Kidney (tissue), 14 donors: Measurements from ENCODE around the gene TSPYL1. TPM values are rescaled to one million over a fixed set of nuclear protein-coding genes. Genes with fewer than 3 reads are reported as not detected.

Experiments
- DNase-seq, 5 donors: peaks; one replicate each; pipeline ENCODE4 v3.0.0-alpha.2; 2013 to 2020
- FAIRE-seq: peaks from 2 replicates; lab custom pipeline; 2012; peaks lifted over from hg19 to GRCh38; lab: Jason Lieb, UNC
- H3K27ac ChIP-seq, 2 donors: one replicate each; pipeline ENCODE4 v1.7.0; 2013; ENCODE audit warnings: low read depth in 2 of 2, low read length in 2 of 2, inconsistent platforms in 1 of 2
- H3K27me3 ChIP-seq: one replicate; pipeline ENCODE4 v1.7.1; 2013; ENCODE audit warnings: low read length, inconsistent platforms; ENCODE audit not compliant: control insufficient read depth, insufficient read depth
- H3K36me3 ChIP-seq, 3 donors: one replicate each; pipeline versions ENCODE4 v1.7.0 to v1.7.1; 2013; ENCODE audit warnings: low read length in 3 of 3, control low read depth in 1 of 3, inconsistent platforms in 1 of 3; ENCODE audit not compliant: insufficient read depth in 3 of 3, control insufficient read depth in 2 of 3
- H3K4me1 ChIP-seq, 3 donors: one replicate each; pipeline versions ENCODE4 v1.7.0 to v1.7.1; 2013; ENCODE audit warnings: low read length in 3 of 3, inconsistent platforms in 1 of 3, low read depth in 1 of 3; ENCODE audit not compliant: control insufficient read depth in 2 of 3, insufficient read depth in 2 of 3
- H3K4me3 ChIP-seq, 3 donors: one replicate each; pipeline versions ENCODE4 v1.7.0 to v1.8.1; 2013; ENCODE audit warnings: low read length in 3 of 3, control low read depth in 1 of 3, inconsistent platforms in 1 of 3
- H3K9ac ChIP-seq, 3 donors: one replicate each; pipeline versions ENCODE4 v1.7.0 to v1.7.1; 2013; ENCODE audit warnings: low read length in 3 of 3, control low read depth in 1 of 3, inconsistent platforms in 1 of 3
- H3K9me3 ChIP-seq, 3 donors: one replicate each; pipeline versions ENCODE4 v1.7.0 to v1.7.1; 2013; ENCODE audit warnings: low read length in 3 of 3, control low read depth in 1 of 3, inconsistent platforms in 1 of 3; ENCODE audit not compliant: control insufficient read depth in 2 of 3, insufficient read depth in 1 of 3
- intact Hi-C: fragments of 100-400 bp; cut with DNase I; formaldehyde crosslinking; loops from one replicate; pipeline ENCODE4 v1.11.1; 2022
- polyA plus RNA-seq: library from polyadenylated mRNA; stranded (reverse); fragments of 350-450 nt; fragmentation: Illumina TruSeq; extraction: RNeasy Lipid Tissue Mini Kit (QIAGEN cat#74804); gene quantifications from one replicate; pipeline ENCODE4 v1.2.3, GENCODE V29; 2014; ENCODE audit warnings: low read depth, low replicate concordance; ENCODE audit not compliant: insufficient read depth
- total RNA-seq: library from RNA; stranded (reverse); fragmentation: NEBNext Ultra II Directional; extraction: Animal tissue kit (Norgen Biotek cat#: 25700); gene quantifications from one replicate; pipeline ENCODE4 v1.2.1, GENCODE V29; 2021
- TF ChIP-seq, protein P1 (sequence below): IDR thresholded peaks from 3 replicates; pipeline ENCODE4 v1.5.1; 2012; ENCODE audit warnings: mild to moderate bottlenecking, moderate library complexity, borderline replicate concordance; ENCODE audit not compliant: insufficient read depth; ENCODE audit errors: extremely low read depth
- donor health status: control.
- donor health status: control.
- donor health status: control.
- donor health status: control.
- donor health status: control.
- donor health status: DM: yes; HTN: yes; CAD: no.
- donor health status: Normal renal cell carcinoma (clear cell type).

The TSPYL1 gene
- total and polyA plus RNA-seq, 2 donors from 2014 or later = 68.7 to 112 TPM

DNA sequence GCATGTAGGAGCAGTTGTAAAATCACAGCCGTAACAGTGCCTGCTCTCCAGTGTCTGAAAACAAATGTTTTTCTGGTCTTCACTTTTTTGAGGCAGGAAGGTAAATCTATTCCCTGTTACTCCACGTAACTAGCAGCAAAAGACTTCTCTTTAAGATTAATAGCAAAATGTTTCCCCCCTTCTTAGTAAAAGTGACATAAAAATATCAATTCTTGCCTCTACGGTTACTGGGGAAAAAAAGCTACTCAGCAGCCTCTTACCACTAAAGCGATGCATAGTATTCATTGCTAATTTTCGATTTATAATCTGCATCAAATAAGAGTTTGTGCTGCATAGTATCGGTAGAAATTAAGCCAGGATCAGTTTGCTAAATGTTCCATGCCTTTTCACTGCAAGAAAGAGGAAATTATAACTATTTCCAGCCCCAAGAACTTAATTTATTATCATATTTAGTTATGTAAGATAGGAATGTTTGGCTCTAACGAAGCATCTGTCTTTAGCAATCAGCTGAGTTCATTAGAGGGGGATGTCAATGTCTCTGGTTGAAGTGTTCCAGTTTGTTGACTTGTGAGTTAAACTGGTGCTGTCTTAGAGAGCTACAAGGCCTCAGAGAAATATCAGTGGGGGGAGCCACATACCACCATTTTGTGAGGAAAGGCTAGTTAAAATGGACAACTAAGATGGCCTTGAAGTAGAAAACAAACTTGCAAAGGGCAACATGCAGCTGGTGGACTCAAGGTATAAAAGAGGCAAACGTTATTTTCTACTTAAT is 617 bp upstream of the TSPYL1 start:
- H3K27ac ChIP-seq = peak overlapping the region; percentile 96 to 100
- intact Hi-C loops = loop anchor here (10.0 kb wide), 1 partner anchor 284 kb away; no protein-coding TSS in a partner anchor
- FAIRE-seq = no peak

DNA sequence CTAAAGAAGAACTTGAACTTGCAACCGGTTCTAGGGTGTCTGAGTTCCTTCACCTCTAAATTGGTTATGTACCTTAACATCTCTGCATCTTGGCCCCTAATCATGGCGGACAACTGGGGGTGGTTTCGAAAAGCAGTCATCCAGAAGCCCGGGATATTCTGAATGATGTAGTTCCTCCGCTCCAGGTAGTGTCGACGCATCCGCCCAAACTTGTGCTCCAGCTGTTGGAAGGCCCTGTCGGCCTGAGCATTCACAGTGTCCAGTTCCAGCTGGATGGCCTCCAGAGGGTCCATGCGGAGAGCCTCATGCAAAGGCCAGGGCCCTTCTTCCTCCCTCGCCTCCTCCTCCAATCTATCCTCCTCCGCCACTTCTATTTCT is 887 bp downstream of the TSPYL1 start:
- TF ChIP-seq, protein P1, sequence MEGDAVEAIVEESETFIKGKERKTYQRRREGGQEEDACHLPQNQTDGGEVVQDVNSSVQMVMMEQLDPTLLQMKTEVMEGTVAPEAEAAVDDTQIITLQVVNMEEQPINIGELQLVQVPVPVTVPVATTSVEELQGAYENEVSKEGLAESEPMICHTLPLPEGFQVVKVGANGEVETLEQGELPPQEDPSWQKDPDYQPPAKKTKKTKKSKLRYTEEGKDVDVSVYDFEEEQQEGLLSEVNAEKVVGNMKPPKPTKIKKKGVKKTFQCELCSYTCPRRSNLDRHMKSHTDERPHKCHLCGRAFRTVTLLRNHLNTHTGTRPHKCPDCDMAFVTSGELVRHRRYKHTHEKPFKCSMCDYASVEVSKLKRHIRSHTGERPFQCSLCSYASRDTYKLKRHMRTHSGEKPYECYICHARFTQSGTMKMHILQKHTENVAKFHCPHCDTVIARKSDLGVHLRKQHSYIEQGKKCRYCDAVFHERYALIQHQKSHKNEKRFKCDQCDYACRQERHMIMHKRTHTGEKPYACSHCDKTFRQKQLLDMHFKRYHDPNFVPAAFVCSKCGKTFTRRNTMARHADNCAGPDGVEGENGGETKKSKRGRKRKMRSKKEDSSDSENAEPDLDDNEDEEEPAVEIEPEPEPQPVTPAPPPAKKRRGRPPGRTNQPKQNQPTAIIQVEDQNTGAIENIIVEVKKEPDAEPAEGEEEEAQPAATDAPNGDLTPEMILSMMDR = no peak
- DNase-seq (peak in 3 of 5 donors; percentile 72 to 81 (median 80)), FAIRE-seq (no peak)
- peak overlapping the region; percentile 96 to 100 for H3K27ac ChIP-seq
- H3K27me3 ChIP-seq = no peaks in the 10 kb centered on the region
- intact Hi-C loops = no loop called here
- peaks cover 0 to 7% (median 2%) of the 10 kb centered on the region in 3 donors for H3K36me3 ChIP-seq
- no peaks in the 10 kb centered on the region for H3K9me3 ChIP-seq
- peak overlapping the region; percentile 69 to 98 (median 84) for H3K4me3 ChIP-seq
- H3K9ac ChIP-seq = peak overlapping the region; percentile 62 to 99 (median 94)
- H3K4me1 ChIP-seq = peaks cover 2 to 23% (median 10%) of the 10 kb centered on the region in 3 donors

More for the DNA sequence above, 617 bp upstream of the TSPYL1 start:
- TF ChIP-seq, protein P1 = no peak
- Histone ChIP-seq H3K27me3 (no peaks in the 10 kb centered on the region), H3K4me3 (peak overlapping the region; percentile 72 to 98 (median 84)), H3K4me1 (peaks cover 2 to 23% (median 10%) of the 10 kb centered on the region in 3 donors), H3K9ac (peak overlapping the region; percentile 59 to 99 (median 92)), H3K36me3 (peaks cover 0 to 7% (median 2%) of the 10 kb centered on the region in 3 donors), H3K9me3 (no peaks in the 10 kb centered on the region)
- DNase-seq = peak in 4 of 5 donors; percentile 39 to 78 (median 61)

DNA sequence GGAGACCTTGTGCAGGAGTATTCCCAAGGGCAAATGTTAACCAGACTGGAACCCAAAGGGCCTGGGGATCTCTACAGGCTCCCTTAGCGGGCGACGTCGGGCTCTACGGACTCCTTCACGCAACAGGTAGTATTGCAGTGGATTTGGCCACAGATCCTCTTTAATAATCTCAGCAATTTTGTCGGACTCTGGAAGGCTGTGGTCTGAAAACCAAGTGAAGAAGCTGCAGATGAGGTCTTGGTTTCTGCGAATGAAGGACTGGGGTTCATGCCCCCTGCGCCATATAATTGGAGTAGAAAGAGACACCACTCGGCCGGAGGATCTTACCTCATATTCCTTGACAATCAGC is 1.3 kb downstream of the TSPYL1 start:
- Histone ChIP-seq H3K9ac (peak overlapping the region; percentile 62 to 99 (median 94)), H3K4me3 (peak overlapping the region; percentile 69 to 98 (median 84)), H3K9me3 (no peaks in the 10 kb centered on the region), H3K4me1 (peaks cover 2 to 23% (median 10%) of the 10 kb centered on the region in 3 donors), H3K36me3 (peaks cover 0 to 7% (median 2%) of the 10 kb centered on the region in 3 donors), H3K27me3 (no peaks in the 10 kb centered on the region), H3K27ac (peak overlapping the region; percentile 96 to 100)
- TF ChIP-seq, protein P1 = no peak
- peak in 2 of 5 donors; percentile 9 to 47 for DNase-seq
- FAIRE-seq = no peak
- intact Hi-C loops = no loop called here
